GM23248 (cell line): ENCODE data around the gene HECTD4.

ENCODE experiments used
- EZH2 ChIP-seq: fragments of 200-600 bp; sonication (generic); IDR thresholded peaks from 2 replicates; pipeline ENCODE4 v1.6.1; 2018; ENCODE audit warnings: antibody characterized with exemption, mild to moderate bottlenecking; ENCODE audit not compliant: insufficient read depth, poor library complexity, severe bottlenecking
- EZH2phosphoT487 ChIP-seq: fragments of 200-600 bp; sonication (generic); IDR thresholded peaks from 2 replicates; pipeline ENCODE4 v1.6.1; 2018; ENCODE audit warnings: antibody characterized with exemption, moderate library complexity, mild to moderate bottlenecking, low read depth; ENCODE audit not compliant: insufficient read depth

- TF ChIP-seq EZH2phosphoT487 (no peak), EZH2 (no peak)
Observed at GRCh38 chr12:112183141-112184021, 198.8 kb downstream of the HECTD4 start.
